ENCODE results near the gene PCSK7. TPM values are rescaled to one million over a fixed set of nuclear protein-coding genes. Genes with fewer than 3 reads are reported as not detected.
A peak's percentile ranks its signal among the peaks of the same experiment; 100 is the strongest.

Gene PCSK7
- total and polyA plus RNA-seq, 2 of the 8 experiments (the other 6 are each of a cell fraction or from before 2014, with no cell fraction given), result 23.4 to 38.5 TPM

GRCh38 chr11:117226388-117227385 is 5.2 kb downstream of the PCSK7 start:
- Histone ChIP-seq H3K27ac (ENCODE audit: low read depth, low read length) (no peak overlapping the region), H3K79me1 (ENCODE audit: low read depth, low read length) (peaks cover 7% of the 10 kb centered on the region; the same call in 1 of the 2 replicates), H2BK5ac (ENCODE audit: low read depth, low read length) (no peak overlapping the region), H3K4me1 (replicated peaks in 1 of 4; ENCODE audit: control insufficient read depth in 3 of 4, insufficient read depth in 4 of 4, low read length in 3 of 4) (peaks cover 0 to 6% (median under 1%) of the 10 kb centered on the region in 4 experiments; a peak in 2 of 7 replicates), H3K18ac (ENCODE audit: extremely low read depth, low read length) (no peak overlapping the region), H2AK5ac (ENCODE audit: low read depth, low read length) (no peak overlapping the region), H3K9me3 (ENCODE audit: insufficient read depth in 2 of 2, low read depth in 1 of 2, low read length in 1 of 2) (no peaks in the 10 kb centered on the region), H3K14ac (ENCODE audit: insufficient read length) (no peak overlapping the region), H2BK12ac (ENCODE audit: low read depth, low read length) (no peak overlapping the region), H3K4ac (replicated peaks; ENCODE audit: insufficient read length, low read depth, low read length) (no peak overlapping the region), H4K5ac (ENCODE audit: insufficient read length, low read depth, low read length) (no peak overlapping the region), H4K91ac (replicated peaks; ENCODE audit: insufficient read length, low read length) (no peak overlapping the region), H4K20me1 (replicated peaks in 1 of 2; ENCODE audit: control insufficient read depth in 1 of 2, insufficient read depth in 2 of 2, low read length in 2 of 2) (peaks cover 1 to 2% of the 10 kb centered on the region in 2 experiments), H4K8ac (ENCODE audit: extremely low read depth, insufficient read depth, low read length) (no peak overlapping the region), H2AFZ (ENCODE audit: low read length) (no peak overlapping the region), H2BK15ac (ENCODE audit: low read length) (no peak overlapping the region), H3K27me3 (replicated peaks in 1 of 4; ENCODE audit: control insufficient read depth in 3 of 4, extremely low read depth in 1 of 4, insufficient read depth in 3 of 4, low read length in 3 of 4) (no peaks in the 10 kb centered on the region), H3K36me3 (ENCODE audit: control insufficient read depth in 2 of 4, insufficient read depth in 4 of 4, low read length in 3 of 4) (peaks cover 7 to 25% (median 16%) of the 10 kb centered on the region in 4 experiments; a peak in 6 of 8 replicates), H3K4me2 (ENCODE audit: insufficient read depth in 1 of 2, low read depth in 2 of 2, low read length in 2 of 2) (no peak overlapping the region), H2BK20ac (ENCODE audit: low read length) (no peak overlapping the region), H3K9ac (replicated peaks in 1 of 4; ENCODE audit: extremely low read depth in 1 of 4, low read depth in 3 of 4, low read length in 3 of 4) (no peak overlapping the region), H2BK120ac (replicated peaks; ENCODE audit: low read depth, low read length) (no peak overlapping the region), H3K56ac (replicated peaks; ENCODE audit: insufficient read length, low read depth, low read length) (no peak overlapping the region), H3K4me3 (ENCODE audit: extremely low read depth in 1 of 4, insufficient read depth in 2 of 4, low read depth in 3 of 4, low read length in 4 of 4) (no peak overlapping the region), H3K23ac (ENCODE audit: insufficient read length) (no peak overlapping the region), H3K23me2 (ENCODE audit: low read depth, low read length) (peaks cover 4% of the 10 kb centered on the region), H3K79me2 (ENCODE audit: control insufficient read depth in 1 of 2, insufficient read depth in 2 of 2, low read length in 2 of 2) (peaks cover 0 to 16% of the 10 kb centered on the region in 2 experiments; a peak in 1 of 4 replicates)
- ChIA-PET POLR2A (ENCODE audit: partially characterized antibody) (interaction anchor here (0.8 to 6.0 kb wide), 8 partner anchors 10 to 82 kb away, joined by 3 to 53 read pairs (median 5); partner anchors contain the start of genes PAFAH1B2 and SIDT2), CTCF (ENCODE audit: partially characterized antibody) (interaction anchor here (0.6 to 25.0 kb wide), 29 partner anchors 8 to 488 kb away, joined by 3 to 449 read pairs (median 3); partner anchors contain the start of genes APOA1, APOA5, PAFAH1B2 and SIDT2)
- no peak for DNase-seq (ENCODE audit: low read depth in 1 of 2, low spot score in 2 of 2)
- WGBS, 2 experiments (ENCODE audit: extremely low coverage in 1 of 2, insufficient coverage in 1 of 2, insufficient read length in 1 of 2, insufficient replicate concordance in 2 of 2, low coverage in 1 of 2, low lambda C conversion rate in 2 of 2, missing lambda C conversion rate in 1 of 2), result 77% methylated on average over 19 of the region's 19 CpGs; no CpG with 5 or more reads in 1 of the 2 experiments
- FAIRE-seq, result peak; percentile 71
- TF ChIP-seq CBX5 (IDR thresholded peaks at IDR 0.05; ENCODE audit: low read depth, low read length) (no peak), CTCF (IDR thresholded peaks at IDR 0.05; ENCODE audit: control extremely low read depth in 1 of 3, insufficient read depth in 1 of 3, low read depth in 1 of 3, low read length in 3 of 3) (peak; percentile 1 to 92 (median 78)), SP4 (IDR thresholded peaks at IDR 0.05; ENCODE audit: low read length) (no peak), POU5F1 (IDR thresholded peaks at IDR 0.05; ENCODE audit: low read depth, low read length) (no peak), CTBP2 (IDR thresholded peaks at IDR 0.05; ENCODE audit: borderline replicate concordance, insufficient read depth, insufficient read length, low read length) (no peak), RAD21 (IDR thresholded peaks at IDR 0.05 in 1 of 2, conservative IDR thresholded peaks at IDR 0.05 in 1 of 2; ENCODE audit: low read depth in 2 of 2, low read length in 2 of 2) (peak; percentile 94), GABPA (IDR thresholded peaks at IDR 0.05; ENCODE audit: borderline replicate concordance, insufficient read depth, low read length) (no peak)

Data from H1 (cell line).